GM12874 (cell line): Measurements from ENCODE around the gene TSPAN5.

Experiments
- TF ChIP-seq, protein P1 (sequence below): IDR thresholded peaks from 2 replicates; pipeline ENCODE4 v1.5.1; 2011; ENCODE audit warnings: low read depth, mild to moderate bottlenecking, control low read depth, low read length, moderate library complexity; ENCODE audit not compliant: insufficient read depth

Gene TSPAN5

DNA sequence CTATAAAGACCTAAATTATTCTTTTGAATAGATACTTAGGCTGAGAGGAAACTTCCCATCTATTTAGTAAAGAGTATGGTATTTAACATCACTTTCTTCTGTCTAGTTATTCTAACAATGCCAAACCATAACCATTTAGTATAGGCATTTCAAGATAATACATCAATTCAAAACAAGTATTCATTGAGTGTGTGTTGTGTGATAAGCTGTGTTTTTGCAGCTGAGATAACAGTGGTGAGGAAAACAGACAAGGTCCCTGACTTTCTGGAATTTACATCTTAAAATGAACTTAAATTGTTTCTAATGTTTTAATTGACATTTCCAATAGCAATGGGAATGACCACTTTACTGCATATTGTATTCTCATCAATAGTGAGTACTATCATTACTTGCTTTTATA lies 22.4 kb upstream of the TSPAN5 start:
- TF ChIP-seq, protein P1, sequence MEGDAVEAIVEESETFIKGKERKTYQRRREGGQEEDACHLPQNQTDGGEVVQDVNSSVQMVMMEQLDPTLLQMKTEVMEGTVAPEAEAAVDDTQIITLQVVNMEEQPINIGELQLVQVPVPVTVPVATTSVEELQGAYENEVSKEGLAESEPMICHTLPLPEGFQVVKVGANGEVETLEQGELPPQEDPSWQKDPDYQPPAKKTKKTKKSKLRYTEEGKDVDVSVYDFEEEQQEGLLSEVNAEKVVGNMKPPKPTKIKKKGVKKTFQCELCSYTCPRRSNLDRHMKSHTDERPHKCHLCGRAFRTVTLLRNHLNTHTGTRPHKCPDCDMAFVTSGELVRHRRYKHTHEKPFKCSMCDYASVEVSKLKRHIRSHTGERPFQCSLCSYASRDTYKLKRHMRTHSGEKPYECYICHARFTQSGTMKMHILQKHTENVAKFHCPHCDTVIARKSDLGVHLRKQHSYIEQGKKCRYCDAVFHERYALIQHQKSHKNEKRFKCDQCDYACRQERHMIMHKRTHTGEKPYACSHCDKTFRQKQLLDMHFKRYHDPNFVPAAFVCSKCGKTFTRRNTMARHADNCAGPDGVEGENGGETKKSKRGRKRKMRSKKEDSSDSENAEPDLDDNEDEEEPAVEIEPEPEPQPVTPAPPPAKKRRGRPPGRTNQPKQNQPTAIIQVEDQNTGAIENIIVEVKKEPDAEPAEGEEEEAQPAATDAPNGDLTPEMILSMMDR = no peak

DNA sequence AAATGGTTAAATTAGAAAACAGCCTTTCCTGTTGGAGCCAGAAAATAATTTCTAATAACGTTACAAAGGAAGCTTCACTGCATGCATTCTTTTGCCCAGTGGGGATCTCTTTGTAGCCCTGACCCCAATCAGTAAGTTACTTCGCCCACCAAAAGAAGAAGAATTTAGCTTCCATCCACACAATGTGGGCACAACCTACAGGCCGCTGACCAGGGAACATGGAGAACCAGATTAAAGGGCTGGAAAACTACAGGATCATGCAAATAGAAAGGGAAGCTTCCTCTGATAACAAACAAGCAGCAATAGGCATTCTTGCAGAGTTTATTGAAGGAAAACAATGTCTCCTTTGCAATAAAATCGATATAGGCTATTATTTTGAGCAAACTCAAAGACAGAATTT lies 21.3 kb upstream of the TSPAN5 start:
- TF ChIP-seq, protein P1 = no peak

DNA sequence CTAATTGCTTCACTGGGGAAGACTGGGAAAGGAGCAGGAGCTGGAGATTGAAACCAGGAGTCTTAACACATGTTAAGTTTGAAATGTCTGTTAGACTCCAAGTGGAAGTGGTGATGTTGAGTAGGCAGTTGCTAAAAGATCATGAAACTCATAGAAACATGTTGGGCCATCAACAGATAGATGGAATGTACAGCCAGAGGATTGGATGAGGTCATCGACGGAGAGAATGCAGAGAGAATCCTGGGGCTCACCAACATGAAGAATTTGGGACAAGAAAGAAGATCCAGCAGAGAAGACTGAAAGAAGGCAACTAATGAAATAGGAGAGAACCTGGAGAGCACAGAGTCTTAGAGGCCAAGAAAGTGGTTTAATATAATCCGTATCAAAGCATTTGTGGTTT lies 19.4 kb upstream of the TSPAN5 start:
- TF ChIP-seq, protein P1 = no peak

DNA sequence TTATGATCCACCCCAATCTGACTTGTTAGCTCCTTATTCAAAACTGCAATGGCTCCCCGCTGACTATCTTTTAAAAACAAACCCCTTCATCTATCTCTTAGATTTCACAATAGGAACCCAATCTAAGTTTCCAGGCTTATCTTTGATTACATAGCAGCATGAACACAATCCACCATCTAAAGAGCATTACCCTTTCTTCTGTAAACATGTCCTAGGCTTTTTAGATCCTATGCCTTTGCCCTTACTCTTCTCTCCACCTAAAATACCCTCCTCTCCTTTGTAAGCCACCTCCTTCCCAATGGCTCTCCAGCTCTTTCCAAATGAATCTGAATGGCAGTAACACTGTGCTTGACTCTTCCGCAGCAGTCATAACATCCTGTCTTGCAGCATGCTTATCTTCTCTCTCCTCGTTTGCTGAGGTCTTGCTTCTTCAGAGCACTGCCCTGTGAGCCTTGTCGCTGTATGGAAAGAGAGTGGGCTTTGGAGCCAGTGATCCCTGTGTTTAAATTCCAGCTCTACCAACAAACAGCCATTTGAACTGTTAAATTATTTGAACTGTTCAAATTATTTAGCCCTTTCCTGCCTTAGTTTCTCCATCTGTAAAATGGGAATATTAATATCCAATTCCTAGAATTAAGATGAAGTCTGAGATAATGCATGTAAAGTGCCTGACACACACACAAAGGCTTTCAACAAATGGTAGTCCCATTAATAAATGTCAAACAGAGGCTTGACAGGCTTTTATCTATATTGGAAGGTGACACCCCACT lies 16.2 kb upstream of the TSPAN5 start:
- TF ChIP-seq, protein P1 = no peak

DNA sequence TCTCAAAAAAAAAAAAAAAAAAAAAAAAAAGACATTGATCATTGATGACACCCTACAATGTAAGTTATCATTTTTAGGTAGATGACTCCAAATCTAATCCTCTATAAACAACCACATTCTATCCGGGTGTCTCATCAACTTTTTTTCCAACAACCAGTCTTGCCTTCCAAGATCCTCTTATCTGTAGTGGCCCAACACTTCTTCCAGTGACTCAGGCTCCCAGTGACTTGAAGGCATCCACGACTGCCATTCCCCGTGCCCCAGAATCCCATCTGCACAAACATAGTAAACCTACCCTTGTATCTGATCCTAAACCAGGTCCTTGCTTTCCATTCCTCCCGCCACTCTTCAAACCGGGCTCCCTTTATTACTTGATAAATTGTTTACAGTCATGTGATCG lies 15.6 kb upstream of the TSPAN5 start:
- TF ChIP-seq, protein P1 = no peak

DNA sequence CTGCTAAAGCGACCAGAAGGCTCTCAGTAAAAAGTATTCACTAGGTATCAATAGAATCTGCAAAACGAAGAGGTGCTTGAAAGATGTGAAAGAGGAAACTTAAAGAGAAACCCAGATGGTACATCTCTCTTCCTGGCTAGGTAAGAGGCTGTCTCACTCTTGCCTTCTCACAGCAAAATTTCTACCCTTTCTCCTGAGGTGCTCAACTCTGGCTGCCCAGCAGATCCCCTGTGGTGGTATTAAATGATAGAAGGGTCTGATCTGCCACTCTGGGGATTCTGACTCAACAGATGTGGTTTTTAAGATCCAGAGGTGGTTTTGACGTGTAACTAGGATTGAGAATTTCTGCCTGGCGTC lies 14.9 kb upstream of the TSPAN5 start:
- TF ChIP-seq, protein P1 = no peak

DNA sequence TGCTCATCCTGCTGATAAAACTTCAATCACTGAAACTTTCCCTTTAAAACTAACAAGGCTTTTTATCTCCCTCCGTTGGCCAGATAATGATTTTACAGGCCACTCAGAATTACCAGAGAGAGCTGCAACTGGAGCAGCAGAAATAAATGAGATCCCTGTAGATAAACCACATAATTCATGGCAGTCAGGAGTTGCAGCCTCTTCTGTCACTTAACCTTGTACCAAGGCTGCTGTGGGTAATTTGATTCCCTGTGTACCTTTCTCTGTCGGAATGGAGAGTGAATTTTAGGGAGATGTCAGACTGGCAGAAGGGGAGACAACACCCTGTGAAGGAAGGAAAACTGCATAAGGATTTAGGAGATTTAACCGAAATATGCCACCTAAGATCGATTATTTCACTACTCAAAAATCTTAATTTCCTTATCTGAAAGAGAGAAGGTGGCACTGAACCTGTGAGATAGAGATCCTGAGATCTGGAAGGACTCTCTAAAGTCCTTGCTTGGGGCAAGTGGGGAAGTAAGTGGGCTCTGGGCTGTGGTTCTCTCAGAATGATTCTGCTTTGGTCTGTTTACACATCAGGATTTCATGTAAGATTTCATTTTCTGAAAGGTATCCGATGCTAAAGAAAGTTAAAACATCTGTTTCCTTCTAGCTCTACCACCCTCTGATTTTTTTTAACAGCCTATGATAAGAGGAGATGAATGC lies 14.3 kb upstream of the TSPAN5 start:
- TF ChIP-seq, protein P1 = no peak
